HepG2 (cell line): ENCODE measurements around the gene LPXN. TPM values are rescaled to one million over a fixed set of nuclear protein-coding genes. Genes with fewer than 3 reads are reported as not detected.

Source experiments
- BRD4 ChIP-seq: sonication (generic); formaldehyde crosslinking; IDR thresholded peaks from 2 replicates; pipeline ENCODE4 v1.4.0; 2020; ENCODE audit warnings: missing genetic modification reagents
- CENPX ChIP-seq: sonication (generic); formaldehyde crosslinking; IDR thresholded peaks from 2 replicates; pipeline ENCODE4 v1.9.0; 2021; ENCODE audit warnings: mild to moderate bottlenecking, missing genetic modification reagents, moderate library complexity
- E2F5 ChIP-seq: sonication (generic); formaldehyde crosslinking; conservative IDR thresholded peaks from 2 replicates; pipeline ENCODE4 v1.4.0; 2020; ENCODE audit warnings: missing genetic modification reagents
- EZH2 ChIP-seq: conservative IDR thresholded peaks from 2 replicates; pipeline ENCODE4 v1.6.1; 2012; ENCODE audit warnings: mild to moderate bottlenecking, low read depth, low read length, moderate library complexity
- FOXA1 ChIP-seq, 2 experiments: fragments of 450-650 bp in 1 of 2; sonication (generic) in 1 of 2; formaldehyde crosslinking in 1 of 2; IDR thresholded peaks; 2 replicates each; pipeline versions ENCODE4 v1.4.0 to v1.6.1; 2016 to 2020; ENCODE audit warnings: missing genetic modification reagents in 1 of 2
- GABPB1 ChIP-seq: IDR thresholded peaks from 2 replicates; pipeline ENCODE4 v1.6.1; 2016; ENCODE audit warnings: mild to moderate bottlenecking, missing genetic modification reagents, moderate library complexity, missing compliant biosample characterization
- GATAD2A ChIP-seq: IDR thresholded peaks from 2 replicates; pipeline ENCODE4 v1.6.1; 2016
- HMGXB3 ChIP-seq: sonication (generic); formaldehyde crosslinking; IDR thresholded peaks from 2 replicates; pipeline ENCODE4 v1.4.0; 2020; ENCODE audit warnings: missing genetic modification reagents, borderline replicate concordance
- MED8 ChIP-seq: sonication (generic); formaldehyde crosslinking; IDR thresholded peaks from 2 replicates; pipeline ENCODE4 v1.8.1; 2023; ENCODE audit warnings: mild to moderate bottlenecking, missing genetic modification reagents; ENCODE audit not compliant: insufficient replicate concordance
- MXD1 ChIP-seq: sonication (generic); formaldehyde crosslinking; IDR thresholded peaks from 2 replicates; pipeline ENCODE4 v1.4.0; 2020; ENCODE audit warnings: mild to moderate bottlenecking, missing genetic modification reagents
- SOX13 ChIP-seq, 3 experiments: fragments of 450-650 bp in 1 of 3; sonication (generic) in 1 of 3; formaldehyde crosslinking in 1 of 3; IDR thresholded peaks in 2 of 3; conservative IDR thresholded peaks in 1 of 3; 2 replicates each; pipeline versions ENCODE4 v1.5.0 to v1.6.1; 2016 to 2020; ENCODE audit warnings: antibody characterized with exemption in 1 of 3, mild to moderate bottlenecking in 1 of 3, missing compliant biosample characterization in 1 of 3, missing genetic modification reagents in 1 of 3, moderate library complexity in 1 of 3
- ZNF121 ChIP-seq: sonication (generic); formaldehyde crosslinking; IDR thresholded peaks from 2 replicates; pipeline ENCODE4 v1.5.0; 2020; ENCODE audit warnings: mild to moderate bottlenecking, missing genetic modification reagents
- ZNF20 ChIP-seq: sonication (generic); formaldehyde crosslinking; IDR thresholded peaks from 2 replicates; pipeline ENCODE4 v1.4.0; 2020; ENCODE audit warnings: mild to moderate bottlenecking, moderate library complexity, missing genetic modification reagents
- ZNF430 ChIP-seq: sonication (generic); formaldehyde crosslinking; IDR thresholded peaks from 2 replicates; pipeline ENCODE4 v1.9.0; 2021; ENCODE audit warnings: mild to moderate bottlenecking, missing genetic modification reagents
- ZNF451 ChIP-seq: sonication (generic); formaldehyde crosslinking; IDR thresholded peaks from 2 replicates; pipeline ENCODE4 v1.5.0; 2020; ENCODE audit warnings: mild to moderate bottlenecking, missing genetic modification reagents
- ZNF639 ChIP-seq: conservative IDR thresholded peaks from 2 replicates; pipeline ENCODE4 v1.6.1; 2018; ENCODE audit warnings: missing genetic modification reagents
- polyA plus RNA-seq, 8 experiments: library from polyadenylated mRNA; depleted of rRNA in 3 of 8; stranded (reverse) in 7 of 8; unstranded in 1 of 8; fragments of >200 nt; fragmentation: Illumina TruSeq in 4 of 8; extraction: Trizol in 4 of 8; gene quantifications; 2 replicates each; pipeline versions ENCODE4 v1.2.1 to v1.2.3, GENCODE V29; 2011 to 2016; ENCODE audit warnings: low read depth in 4 of 8, missing spikeins in 1 of 8, mixed read lengths in 1 of 8; ENCODE audit not compliant: insufficient read depth in 1 of 8
- total RNA-seq, 5 experiments: library from RNA; depleted of rRNA; stranded (reverse); fragments of >200 nt; fragmentation: Illumina TruSeq; extraction: Trizol; gene quantifications; 2 replicates each; pipeline ENCODE4 v1.2.3, GENCODE V29; 2016; ENCODE audit warnings: low read depth in 1 of 5
- TF ChIP-seq, protein P1 (sequence below): sonication (generic); formaldehyde crosslinking; IDR thresholded peaks from 2 replicates; pipeline ENCODE4 v1.8.1; 2023; ENCODE audit warnings: mild to moderate bottlenecking, inconsistent platforms, moderate library complexity, missing genetic modification reagents, borderline replicate concordance
- TF ChIP-seq, protein P2 (sequence below), 2 experiments: fragments of 450-650 bp in 1 of 2; sonication (generic) in 1 of 2; formaldehyde crosslinking; IDR thresholded peaks; 2 replicates each; pipeline versions ENCODE4 v1.5.0 to v1.8.0; 2020 to 2022; ENCODE audit warnings: mild to moderate bottlenecking in 1 of 2, missing genetic modification reagents in 1 of 2

LPXN gene
- total and polyA plus RNA-seq, 2 of the 13 experiments (the other 11 are each of a cell fraction or from before 2014, with no cell fraction given), result 1.7 to 3.5 TPM

DNA sequence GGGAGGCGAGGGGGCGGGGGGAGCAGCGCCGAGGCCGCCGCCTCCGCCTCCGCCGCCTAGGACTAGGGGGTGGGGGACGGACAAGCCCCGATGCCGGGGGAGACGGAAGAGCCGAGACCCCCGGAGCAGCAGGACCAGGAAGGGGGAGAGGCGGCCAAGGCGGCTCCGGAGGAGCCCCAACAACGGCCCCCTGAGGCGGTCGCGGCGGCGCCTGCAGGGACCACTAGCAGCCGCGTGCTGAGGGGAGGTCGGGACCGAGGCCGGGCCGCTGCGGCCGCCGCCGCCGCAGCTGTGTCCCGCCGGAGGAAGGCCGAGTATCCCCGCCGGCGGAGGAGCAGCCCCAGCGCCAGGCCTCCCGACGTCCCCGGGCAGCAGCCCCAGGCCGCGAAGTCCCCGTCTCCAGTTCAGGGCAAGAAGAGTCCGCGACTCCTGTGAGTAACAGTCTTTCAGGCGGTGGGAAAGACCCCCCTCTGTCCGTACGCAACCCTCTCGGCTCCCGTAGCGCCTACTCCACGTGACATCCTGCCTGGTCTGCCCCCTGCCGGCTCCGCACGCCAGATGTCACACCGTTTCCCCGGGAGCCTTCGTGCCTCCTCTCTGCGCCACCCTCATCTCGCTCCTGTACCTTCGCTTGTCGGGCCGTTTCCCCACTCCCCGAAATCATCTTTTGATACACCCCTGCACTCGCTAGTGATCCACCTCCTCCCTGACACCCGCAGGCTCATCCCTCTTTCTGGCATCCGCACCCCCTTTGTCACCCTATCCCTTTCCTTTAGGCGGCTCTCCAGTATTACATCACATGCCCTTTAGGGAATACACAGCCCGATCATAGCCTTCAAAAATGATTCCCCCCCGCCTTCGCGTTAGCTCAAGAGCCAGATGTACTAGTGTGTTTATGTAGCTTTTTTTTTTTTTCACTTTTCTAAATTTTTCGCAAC is 3.8 kb upstream of the LPXN start (continued):
- peak; percentile 72; the same call in 1 of the 2 replicates for TF ChIP-seq ZNF639 (CRISPR knock-in tag)
- TF ChIP-seq EZH2, result no peak
- TF ChIP-seq MXD1 (CRISPR knock-in tag), result peak; percentile 91
- TF ChIP-seq E2F5 (CRISPR knock-in tag), result no peak
- no peak for TF ChIP-seq SOX13 (IDR thresholded peaks at IDR 0.05)
- peak in 1 of 2 experiments; percentile 62; a peak in 1 of 4 replicates for TF ChIP-seq SOX13 (CRISPR knock-in tag; conservative IDR thresholded peaks at IDR 0.05 in 1 of 2, IDR thresholded peaks at IDR 0.05 in 1 of 2)
- no peak for TF ChIP-seq ZNF430 (CRISPR knock-in tag)
- TF ChIP-seq, protein P1, sequence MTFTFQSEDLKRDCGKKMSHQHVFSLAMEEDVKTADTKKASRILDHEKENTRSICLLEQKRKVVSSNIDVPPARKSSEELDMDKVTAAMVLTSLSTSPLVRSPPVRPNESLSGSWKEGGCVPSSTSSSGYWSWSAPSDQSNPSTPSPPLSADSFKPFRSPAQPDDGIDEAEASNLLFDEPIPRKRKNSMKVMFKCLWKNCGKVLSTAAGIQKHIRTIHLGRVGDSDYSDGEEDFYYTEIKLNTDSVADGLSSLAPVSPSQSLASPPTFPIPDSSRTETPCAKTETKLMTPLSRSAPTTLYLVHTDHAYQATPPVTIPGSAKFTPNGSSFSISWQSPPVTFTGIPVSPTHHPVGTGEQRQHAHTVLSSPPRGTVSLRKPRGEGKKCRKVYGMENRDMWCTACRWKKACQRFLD (CRISPR knock-in tag), result no peak
- TF ChIP-seq GABPB1 (CRISPR knock-in tag), result peak; percentile 92
- TF ChIP-seq ZNF20 (CRISPR knock-in tag), result no peak
- no peak for TF ChIP-seq MED8 (CRISPR knock-in tag)
- TF ChIP-seq ZNF451 (CRISPR knock-in tag), result peak; percentile 32; the same call in 1 of the 2 replicates
- no peak for TF ChIP-seq BRD4 (CRISPR knock-in tag)
- no peak for TF ChIP-seq CENPX (CRISPR knock-in tag)
- TF ChIP-seq, protein P2, sequence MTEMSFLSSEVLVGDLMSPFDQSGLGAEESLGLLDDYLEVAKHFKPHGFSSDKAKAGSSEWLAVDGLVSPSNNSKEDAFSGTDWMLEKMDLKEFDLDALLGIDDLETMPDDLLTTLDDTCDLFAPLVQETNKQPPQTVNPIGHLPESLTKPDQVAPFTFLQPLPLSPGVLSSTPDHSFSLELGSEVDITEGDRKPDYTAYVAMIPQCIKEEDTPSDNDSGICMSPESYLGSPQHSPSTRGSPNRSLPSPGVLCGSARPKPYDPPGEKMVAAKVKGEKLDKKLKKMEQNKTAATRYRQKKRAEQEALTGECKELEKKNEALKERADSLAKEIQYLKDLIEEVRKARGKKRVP (CRISPR knock-in tag; IDR thresholded peaks at IDR 0.05), result peak in 1 of 2 experiments; percentile 81; a peak in 2 of 4 replicates
- no peak for TF ChIP-seq FOXA1 (IDR thresholded peaks at IDR 0.05)
- TF ChIP-seq FOXA1 (CRISPR knock-in tag; IDR thresholded peaks at IDR 0.05), result peak; percentile 43; the same call in 1 of the 2 replicates
- peak; percentile 71; the same call in 1 of the 2 replicates for TF ChIP-seq HMGXB3
- TF ChIP-seq ZNF121 (CRISPR knock-in tag), result no peak
- peak; percentile 64 for TF ChIP-seq GATAD2A
